Liver (tissue), 9 donors: ENCODE data around the gene SAMD1. TPM values are rescaled to one million over a fixed set of nuclear protein-coding genes. Genes with fewer than 3 reads are reported as not detected.

Experiments
- DNase-seq: peaks from one replicate; pipeline ENCODE4 v3.0.0-alpha.2; 2017; ENCODE audit warnings: low spot score
- H3K27ac ChIP-seq, 2 donors: one replicate each; pipeline ENCODE4 v1.7.0; 2013; ENCODE audit warnings: inconsistent platforms in 2 of 2, low read length in 2 of 2, control low read depth in 1 of 2, low read depth in 1 of 2, mild to moderate bottlenecking in 1 of 2
- H3K27me3 ChIP-seq, 4 donors: one replicate each; pipeline versions ENCODE4 v1.6.1 to v1.7.0; 2013; ENCODE audit warnings: low read length in 3 of 4, inconsistent platforms in 1 of 4, mild to moderate bottlenecking in 1 of 4, moderate library complexity in 1 of 4; ENCODE audit not compliant: control insufficient read depth in 4 of 4, insufficient read depth in 4 of 4
- H3K36me3 ChIP-seq, 4 donors: one replicate each; pipeline versions ENCODE4 v1.6.1 to v1.7.0; 2013; ENCODE audit warnings: low read length in 3 of 4, mild to moderate bottlenecking in 3 of 4, low read depth in 1 of 4, moderate library complexity in 1 of 4; ENCODE audit not compliant: control insufficient read depth in 4 of 4, insufficient read depth in 3 of 4
- H3K4me1 ChIP-seq, 4 donors: one replicate each; pipeline versions ENCODE4 v1.6.1 to v1.7.0; 2013; ENCODE audit warnings: low read length in 3 of 4, mild to moderate bottlenecking in 3 of 4, moderate library complexity in 1 of 4; ENCODE audit not compliant: control insufficient read depth in 4 of 4, insufficient read depth in 4 of 4
- H3K4me3 ChIP-seq, 3 donors: one replicate each; pipeline versions ENCODE4 v1.6.1 to v1.7.0; 2013; ENCODE audit warnings: low read length in 3 of 3, control low read depth in 1 of 3, low read depth in 1 of 3, mild to moderate bottlenecking in 1 of 3
- H3K9ac ChIP-seq, 2 donors: one replicate each; pipeline ENCODE4 v1.7.0; 2013; ENCODE audit warnings: low read length in 2 of 2, mild to moderate bottlenecking in 2 of 2, moderate library complexity in 2 of 2, control low read depth in 1 of 2, low read depth in 1 of 2
- H3K9me3 ChIP-seq, 4 donors: one replicate each; pipeline versions ENCODE4 v1.6.1 to v1.7.0; 2013; ENCODE audit warnings: low read length in 3 of 4; ENCODE audit not compliant: control insufficient read depth in 4 of 4
- ATF3 ChIP-seq: IDR thresholded peaks from 2 replicates; pipeline ENCODE4 v1.6.1; 2016; ENCODE audit warnings: antibody characterized with exemption
- CTCF ChIP-seq: fragments of 150-350 bp; IDR thresholded peaks from 2 replicates; pipeline ENCODE4 v1.5.1; 2017; ENCODE audit warnings: improper control_type of control experiment, low read depth, low read length; ENCODE audit not compliant: missing input control
- EGR1 ChIP-seq, 2 donors: IDR thresholded peaks; 2 replicates each; pipeline ENCODE4 v1.6.1; 2016 to 2018; ENCODE audit warnings: antibody characterized with exemption in 2 of 2, low read depth in 2 of 2
- FOXA1 ChIP-seq: IDR thresholded peaks from 2 replicates; pipeline ENCODE4 v1.6.1; 2016; ENCODE audit warnings: antibody characterized with exemption
- FOXA2 ChIP-seq: IDR thresholded peaks from 2 replicates; pipeline ENCODE4 v1.6.1; 2016; ENCODE audit warnings: antibody characterized with exemption
- GABPA ChIP-seq, 2 donors: IDR thresholded peaks in 1 of 2; conservative IDR thresholded peaks in 1 of 2; 2 replicates each; pipeline ENCODE4 v1.6.1; 2016; ENCODE audit warnings: antibody characterized with exemption in 2 of 2, mild to moderate bottlenecking in 1 of 2, moderate library complexity in 1 of 2
- HNF4A ChIP-seq, 2 donors: conservative IDR thresholded peaks; 2 replicates each; pipeline ENCODE4 v1.6.1; 2016; ENCODE audit warnings: antibody characterized with exemption in 2 of 2, mild to moderate bottlenecking in 2 of 2
- HNF4G ChIP-seq: IDR thresholded peaks from 2 replicates; pipeline ENCODE4 v1.6.1; 2016; ENCODE audit warnings: antibody characterized with exemption
- JUND ChIP-seq, 2 donors: IDR thresholded peaks; 2 replicates each; pipeline ENCODE4 v1.6.1; 2016; ENCODE audit warnings: antibody characterized with exemption in 2 of 2
- NR2F2 ChIP-seq: IDR thresholded peaks from 2 replicates; pipeline ENCODE4 v1.6.1; 2016; ENCODE audit warnings: antibody characterized with exemption
- RAD21 ChIP-seq, 2 donors: IDR thresholded peaks; 2 replicates each; pipeline ENCODE4 v1.6.1; 2016; ENCODE audit warnings: antibody characterized with exemption in 2 of 2, mild to moderate bottlenecking in 2 of 2
- REST ChIP-seq: IDR thresholded peaks from 2 replicates; pipeline ENCODE4 v1.6.1; 2016; ENCODE audit warnings: antibody characterized with exemption, mild to moderate bottlenecking
- RXRA ChIP-seq, 2 donors: IDR thresholded peaks; 2 replicates each; pipeline ENCODE4 v1.6.1; 2017 to 2018; ENCODE audit warnings: antibody characterized with exemption in 2 of 2, mild to moderate bottlenecking in 1 of 2
- SP1 ChIP-seq: IDR thresholded peaks from 2 replicates; pipeline ENCODE4 v1.6.1; 2018; ENCODE audit warnings: antibody characterized with exemption, mild to moderate bottlenecking
- TAF1 ChIP-seq: conservative IDR thresholded peaks from 2 replicates; pipeline ENCODE4 v1.6.1; 2016; ENCODE audit warnings: antibody characterized with exemption, mild to moderate bottlenecking
- YY1 ChIP-seq: IDR thresholded peaks from 2 replicates; pipeline ENCODE4 v1.6.1; 2016; ENCODE audit warnings: antibody characterized with exemption, mild to moderate bottlenecking
- WGBS: extraction: QIAGEN DNeasy Blood & Tissue Kit; methylation state at CpG from one replicate; pipeline ENCODE4 v1.1.7; 2013; 5-methylcytosine and 5-hydroxymethylcytosine counted together
- polyA plus RNA-seq, 2 donors: library from polyadenylated mRNA; stranded (reverse) in 1 of 2; unstranded in 1 of 2; fragments of 200-250 nt in 1 of 2; fragments of >200 nt in 1 of 2; fragmentation: Nextera tagmentation in 1 of 2; extraction: Ambion mirVana in 1 of 2; gene quantifications; one replicate each; pipeline versions ENCODE4 v1.2.1 to v1.2.3, GENCODE V29; 2013 to 2015
- total RNA-seq, 2 donors: library from RNA; depleted of rRNA; stranded (reverse); fragments of >200 nt; gene quantifications; one replicate each; pipeline ENCODE4 v1.2.3, GENCODE V29; 2014
- TF ChIP-seq, protein P1 (sequence below): IDR thresholded peaks from 2 replicates; pipeline ENCODE4 v1.6.1; 2016; ENCODE audit warnings: antibody characterized with exemption
- TF ChIP-seq, protein P2 (sequence below): IDR thresholded peaks from 2 replicates; pipeline ENCODE4 v1.6.1; 2016; ENCODE audit warnings: antibody characterized with exemption
- donor health status: healthy.
- donor health status: healthy.
- donor health status: healthy.
- donor health status: healthy.
- donor health status: healthy.

Gene SAMD1
- total and polyA plus RNA-seq, 4 donors, result 2.1 to 33.0 (median 9.0) TPM

DNA sequence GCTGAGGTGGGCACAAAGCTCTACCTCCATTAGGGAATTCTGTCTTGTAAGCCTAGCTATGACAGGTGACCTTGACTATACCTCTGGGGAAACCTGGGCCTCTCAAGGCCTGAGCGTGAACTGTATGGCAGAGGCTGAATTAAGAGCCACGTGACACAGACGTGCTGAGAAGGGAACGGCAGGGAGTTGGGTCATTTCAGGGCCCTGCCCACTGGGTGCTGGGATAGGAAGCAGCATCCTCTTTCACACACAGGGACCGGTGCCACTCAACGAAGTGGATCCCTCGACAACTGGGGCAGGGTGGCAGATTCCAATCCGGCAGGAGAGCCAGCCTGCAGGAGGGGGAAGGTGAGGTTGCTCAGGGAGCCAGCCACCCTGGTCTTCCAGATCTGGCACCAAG, 36.6 kb upstream of the SAMD1 start:
- WGBS, result 89% methylated on average over 8 of the region's 8 CpGs
- Histone ChIP-seq H3K27ac (no peak overlapping the region), H3K36me3 (no peaks in the 10 kb centered on the region), H3K4me1 (peaks cover 0 to 8% (median 1%) of the 10 kb centered on the region in 4 donors), H3K9ac (no peak overlapping the region), H3K4me3 (no peak overlapping the region), H3K9me3 (no peaks in the 10 kb centered on the region), H3K27me3 (no peaks in the 10 kb centered on the region)
- TF ChIP-seq GABPA (IDR thresholded peaks at IDR 0.05 in 1 of 2, conservative IDR thresholded peaks at IDR 0.05 in 1 of 2) (no peak), YY1 (no peak), CTCF (no peak), RAD21 (IDR thresholded peaks at IDR 0.05) (no peak), ATF3 (no peak), HNF4G (no peak), TAF1 (no peak), JUND (IDR thresholded peaks at IDR 0.05) (no peak)
- TF ChIP-seq, protein P1, sequence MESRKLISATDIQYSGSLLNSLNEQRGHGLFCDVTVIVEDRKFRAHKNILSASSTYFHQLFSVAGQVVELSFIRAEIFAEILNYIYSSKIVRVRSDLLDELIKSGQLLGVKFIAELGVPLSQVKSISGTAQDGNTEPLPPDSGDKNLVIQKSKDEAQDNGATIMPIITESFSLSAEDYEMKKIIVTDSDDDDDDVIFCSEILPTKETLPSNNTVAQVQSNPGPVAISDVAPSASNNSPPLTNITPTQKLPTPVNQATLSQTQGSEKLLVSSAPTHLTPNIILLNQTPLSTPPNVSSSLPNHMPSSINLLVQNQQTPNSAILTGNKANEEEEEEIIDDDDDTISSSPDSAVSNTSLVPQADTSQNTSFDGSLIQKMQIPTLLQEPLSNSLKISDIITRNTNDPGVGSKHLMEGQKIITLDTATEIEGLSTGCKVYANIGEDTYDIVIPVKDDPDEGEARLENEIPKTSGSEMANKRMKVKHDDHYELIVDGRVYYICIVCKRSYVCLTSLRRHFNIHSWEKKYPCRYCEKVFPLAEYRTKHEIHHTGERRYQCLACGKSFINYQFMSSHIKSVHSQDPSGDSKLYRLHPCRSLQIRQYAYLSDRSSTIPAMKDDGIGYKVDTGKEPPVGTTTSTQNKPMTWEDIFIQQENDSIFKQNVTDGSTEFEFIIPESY, result no peak
- no peak for DNase-seq

GRCh38 chr19:14122924-14123323, 32.4 kb upstream of the SAMD1 start:
- TF ChIP-seq YY1 (no peak), REST (no peak), HNF4A (conservative IDR thresholded peaks at IDR 0.05) (no peak), EGR1 (IDR thresholded peaks at IDR 0.05; ENCODE audit: low read depth in 2 of 2) (no peak), RAD21 (IDR thresholded peaks at IDR 0.05) (no peak), ATF3 (no peak), TAF1 (no peak), SP1 (no peak), FOXA2 (no peak), FOXA1 (no peak), JUND (IDR thresholded peaks at IDR 0.05) (no peak), GABPA (IDR thresholded peaks at IDR 0.05 in 1 of 2, conservative IDR thresholded peaks at IDR 0.05 in 1 of 2) (no peak), CTCF (no peak), NR2F2 (no peak), HNF4G (no peak), RXRA (IDR thresholded peaks at IDR 0.05) (no peak)
- TF ChIP-seq, protein P2, sequence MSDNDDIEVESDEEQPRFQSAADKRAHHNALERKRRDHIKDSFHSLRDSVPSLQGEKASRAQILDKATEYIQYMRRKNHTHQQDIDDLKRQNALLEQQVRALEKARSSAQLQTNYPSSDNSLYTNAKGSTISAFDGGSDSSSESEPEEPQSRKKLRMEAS, result no peak
- TF ChIP-seq, protein P1, result no peak
- 98% methylated on average over 6 of the region's 6 CpGs for whole genome bisulfite sequencing
- H3K9ac ChIP-seq, result no peak overlapping the region

More at GRCh38 chr19:14122924-14123323, 32.4 kb upstream of the SAMD1 start:
- no peaks in the 10 kb centered on the region for H3K36me3 ChIP-seq
- no peaks in the 10 kb centered on the region for H3K27me3 ChIP-seq
- no peak for DNase-seq
- no peak overlapping the region for H3K4me3 ChIP-seq
- peaks cover 0 to 17% (median 15%) of the 10 kb centered on the region in 4 donors for H3K4me1 ChIP-seq
- H3K27ac ChIP-seq, result no peak overlapping the region
- no peaks in the 10 kb centered on the region for H3K9me3 ChIP-seq
